Measurements from ENCODE around the gene THAP7.
"Not testable (repeated sequence)": the region's sequence is repeated elsewhere in the genome, so short reads cannot be mapped to it uniquely, and the experiment has no call there.

THAP7 gene

GRCh38 chr22:20978419-20978818, 23.5 kb downstream of the THAP7 start:
- no peak for DNase-seq (ENCODE audit: low read depth in 2 of 2)

GRCh38 chr22:20977516-20978170, 24.3 kb downstream of the THAP7 start:
- DNase-seq (ENCODE audit: low read depth in 2 of 2): no peak

GRCh38 chr22:20977019-20977418, 24.9 kb downstream of the THAP7 start:
- no peak for DNase-seq (ENCODE audit: low read depth in 2 of 2)

GRCh38 chr22:20976291-20976877, 25.5 kb downstream of the THAP7 start:
- no peak for DNase-seq (ENCODE audit: low read depth in 2 of 2)

GRCh38 chr22:20975541-20976290, 26.2 kb downstream of the THAP7 start:
- no peak for DNase-seq (ENCODE audit: low read depth in 2 of 2)

GRCh38 chr22:20974336-20974955, 27.5 kb downstream of the THAP7 start:
- no peak for DNase-seq (ENCODE audit: low read depth in 2 of 2)

GRCh38 chr22:20973634-20974286, 28.2 kb downstream of the THAP7 start:
- no peak for DNase-seq (ENCODE audit: low read depth in 2 of 2)

GRCh38 chr22:20972933-20973577, 28.9 kb downstream of the THAP7 start:
- DNase-seq (ENCODE audit: low read depth in 2 of 2): no peak

GRCh38 chr22:20972014-20972694, 29.8 kb downstream of the THAP7 start:
- DNase-seq (ENCODE audit: low read depth in 2 of 2): not testable (repeated sequence)

GRCh38 chr22:20970939-20971657, 30.8 kb downstream of the THAP7 start:
- DNase-seq (ENCODE audit: low read depth in 2 of 2): no peak

GRCh38 chr22:20968281-20968977, 33.5 kb downstream of the THAP7 start:
- no peak for DNase-seq (ENCODE audit: low read depth in 2 of 2)

- DNase-seq (ENCODE audit: low read depth in 2 of 2): no peak
These were observed 34.2 kb downstream of the THAP7 start for GRCh38 chr22:20967697-20968211.

- no peak for DNase-seq (ENCODE audit: low read depth in 2 of 2)
These were observed 34.8 kb downstream of the THAP7 start, which contains the start of gene AIFM3 for GRCh38 chr22:20966883-20967696. Gene AIFM3, plus strand, starts transcription at chr22:20967255. Its CDS starts 690 bp downstream, at chr22:20967945.

- DNase-seq (ENCODE audit: low read depth in 2 of 2): no peak
These were observed 35.7 kb downstream of the THAP7 start for GRCh38 chr22:20965888-20966855.

GRCh38 chr22:20965104-20965887, 36.6 kb downstream of the THAP7 start:
- no peak for DNase-seq (ENCODE audit: low read depth in 2 of 2)

- no peak for DNase-seq (ENCODE audit: low read depth in 2 of 2)
These were observed 37.2 kb downstream of the THAP7 start for GRCh38 chr22:20964799-20965103.

Data from stimulated activated CD8-positive, alpha-beta memory T cell treated with anti-CD3 and anti-CD28 coated beads, Interleukin-15, amount 100 ng/mL, for 48 hours (primary cell).